Heart right ventricle (tissue), 16 donors: ENCODE data around the gene CASQ1. TPM values are rescaled to one million over a fixed set of nuclear protein-coding genes. Genes with fewer than 3 reads are reported as not detected.

Experiments
- ATAC-seq, 8 donors: fragments of 200-7000 bp; cut with Tn5 transposase; one replicate each; pipeline ENCODE4 v1.9.1; 2020; ENCODE audit warnings: mild to moderate bottlenecking in 8 of 8, moderate library complexity in 8 of 8, moderate number of reproducible peaks in 1 of 8
- DNase-seq, 2 donors: peaks; one replicate each; pipeline ENCODE4 v3.0.0-alpha.2; 2020
- H3K27ac ChIP-seq, 10 donors: fragments of 200-600 bp; sonication (generic) in 2 of 10; one replicate each; pipeline versions ENCODE4 v1.5.0 to v1.8.0; 2020 to 2022; ENCODE audit warnings: mild to moderate bottlenecking in 3 of 10
- H3K27me3 ChIP-seq, 7 donors: fragments of 200-600 bp; one replicate each; pipeline ENCODE4 v1.8.0; 2021 to 2022; ENCODE audit warnings: mild to moderate bottlenecking in 2 of 7
- H3K36me3 ChIP-seq, 9 donors: fragments of 200-600 bp; sonication (generic) in 1 of 9; one replicate each; pipeline versions ENCODE4 v1.5.0 to v1.8.0; 2020 to 2022; ENCODE audit warnings: mild to moderate bottlenecking in 2 of 9
- H3K4me1 ChIP-seq, 9 donors: fragments of 200-600 bp; sonication (generic) in 1 of 9; one replicate each; pipeline versions ENCODE4 v1.5.0 to v1.8.0; 2020 to 2022; ENCODE audit warnings: mild to moderate bottlenecking in 4 of 9
- H3K4me3 ChIP-seq, 10 donors: fragments of 200-600 bp; sonication (generic) in 2 of 10; one replicate each; pipeline versions ENCODE4 v1.5.0 to v1.8.0; 2020 to 2022; ENCODE audit warnings: mild to moderate bottlenecking in 7 of 10, moderate library complexity in 2 of 10
- H3K9me3 ChIP-seq, 11 donors: fragments of 200-600 bp in 10 of 11; sonication (generic) in 2 of 11; one replicate each; pipeline versions ENCODE4 v1.5.0 to v1.8.0; 2013 to 2022; ENCODE audit warnings: mild to moderate bottlenecking in 2 of 11, control low read depth in 1 of 11, moderate library complexity in 1 of 11
- CTCF ChIP-seq, 9 donors: fragments of 200-600 bp; sonication (generic) in 2 of 9; IDR thresholded peaks; one replicate each; pipeline versions ENCODE4 v1.5.0 to v1.8.0; 2021 to 2022; ENCODE audit warnings: antibody characterized with exemption in 9 of 9, mild to moderate bottlenecking in 5 of 9, moderate library complexity in 1 of 9
- WGBS, 2 donors: extraction: QIAGEN DNeasy Blood & Tissue Kit; methylation state at CpG; one replicate each; pipeline ENCODE4 v1.1.7; 2013; ENCODE audit warnings: inconsistent platforms in 1 of 2; 5-methylcytosine and 5-hydroxymethylcytosine counted together
- intact Hi-C, 10 donors: fragments of 100-400 bp; cut with DNase I; formaldehyde crosslinking; loops; one replicate each; pipeline versions ENCODE4 v1.11.1 to v1.14.2; 2022
- polyA plus RNA-seq, 2 donors: library from polyadenylated mRNA; stranded (reverse); fragments of 200-250 nt; gene quantifications; one replicate each; pipeline ENCODE4 v1.2.3, GENCODE V29; 2013
- total RNA-seq, 10 donors: library from RNA; stranded (reverse); fragmentation: NEBNext Ultra II Directional in 3 of 10; extraction: Animal tissue kit (Norgen Biotek cat#: 25700) in 3 of 10; gene quantifications; one replicate each; pipeline versions ENCODE4 v1.2.1 to v1.2.4, GENCODE V29; 2021 to 2023
- donor health status: Arrhythmogenic right ventricular cardiomyopathy.
- donor health status: ischemic (EF 13 %, LVEDD 7.1; RV severe dilation, severe dysfunction).
- donor health status: healthy with polysubstance abuse.
- donor health status: DM: no; HTN: yes; CAD: no.
- donor health status: DM: no; HTN: no; CAD: no.
- donor health status: ischemic (EF 25% LVEDD 6.9; RV normal size, moderate dysfunction).
- donor health status: ischemic (EF 25% LVEDD 5.7; RV mildly dilated, moderate dysfunction).
- donor health status: healthy.
- donor health status: DM: yes; HTN: yes; CAD: no.
- donor health status: Ischemic cardiomyopathy.
- donor health status: ischemic (EF 35%, LVEDD 5.7; RV mildly dilated, moderate dysfunction).
- donor health status: nonischemic (EF 11% LVEDD 7.7; RV severe dilation, severe dysfunction).
- donor health status: DM: yes; HTN: yes; CAD: no.
- donor health status: PGD.
- donor health status: ischemic (EF 29% LVEDD 5.4; RV normal size, mild dysfunction).
- donor health status: nonischemic (EF 23%, LVEDD 6.1; RV moderate dilation, normal function).

Gene CASQ1
- total and polyA plus RNA-seq, 12 donors: 17.5 to 68.9 (median 41.6) TPM

DNA sequence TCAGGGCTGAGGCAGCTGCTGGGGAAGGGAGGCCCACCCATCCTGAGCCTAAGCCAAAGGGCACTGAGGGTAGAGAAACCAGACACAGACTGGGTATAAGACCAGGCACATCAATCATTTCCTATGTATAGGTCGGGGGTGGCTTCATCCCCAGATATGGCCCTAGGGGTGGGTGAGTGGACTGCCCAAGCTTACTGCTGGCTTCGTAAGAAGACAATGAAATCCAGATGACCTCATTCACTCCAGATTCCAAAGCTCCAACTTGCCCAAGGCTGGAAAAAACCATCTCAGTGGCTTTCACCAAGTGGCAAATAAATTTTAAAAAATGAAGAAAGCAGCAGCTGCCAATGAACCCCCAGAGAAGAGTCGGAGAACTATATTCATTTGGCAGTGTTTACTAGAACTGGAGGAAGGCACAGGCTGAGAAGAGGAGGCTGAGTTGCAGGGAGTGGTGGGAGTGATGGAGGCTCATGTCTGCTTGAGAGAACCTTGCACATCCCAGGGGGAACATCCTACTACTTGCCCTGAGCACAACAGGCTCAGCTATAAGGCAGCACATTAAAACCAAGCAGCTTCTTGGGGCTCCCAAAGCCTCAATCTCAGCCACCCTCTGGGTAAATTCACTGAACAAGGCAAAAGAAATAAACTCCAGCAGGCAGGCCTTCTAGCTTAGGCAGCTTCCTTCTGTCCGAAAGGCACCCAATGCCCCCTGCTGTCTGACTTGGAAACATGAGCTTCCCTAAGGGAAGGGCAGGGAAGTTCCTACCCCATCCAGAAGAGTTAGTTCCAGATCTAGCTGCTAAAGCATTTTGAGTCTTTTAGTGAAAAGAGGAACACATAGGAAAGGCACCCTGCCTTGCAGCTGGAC lies 28.9 kb downstream of the CASQ1 start:
- TF ChIP-seq CTCF (IDR thresholded peaks at IDR 0.05): peak; percentile 31 to 82 (median 73)
- intact Hi-C loops: loop anchor here in 6 of 10 donors (1.0 to 10.0 kb wide), 6 partner anchors 24 to 119 kb away; no protein-coding TSS in a partner anchor
- H3K27ac ChIP-seq: peak overlapping the region in 9 of 10 donors; percentile 40 to 80 (median 66)
- DNase-seq (peak in 1 of 2 donors; percentile 69), ATAC-seq (peak; percentile 71 to 90 (median 87))
- no peaks in the 10 kb centered on the region for H3K27me3 ChIP-seq
- peaks cover 3 to 100% (median 73%) of the 10 kb centered on the region in 9 donors for H3K36me3 ChIP-seq
- H3K9me3 ChIP-seq: no peaks in the 10 kb centered on the region
- H3K4me3 ChIP-seq: no peak overlapping the region
- 37 to 42% methylated on average over 4 of the region's 4 CpGs for WGBS, 2 donors
- H3K4me1 ChIP-seq: peaks cover 4 to 54% (median 47%) of the 10 kb centered on the region in 9 donors

GRCh38 chr1:160220301-160220700 lies 29.9 kb downstream of the CASQ1 start:
- DNase-seq (no peak), ATAC-seq (no peak)
- H3K27ac ChIP-seq: peak overlapping the region in 6 of 10 donors; percentile 40 to 80 (median 68)
- H3K36me3 ChIP-seq: peaks cover 6 to 100% (median 77%) of the 10 kb centered on the region in 9 donors
- WGBS, 2 donors: 55 to 78% methylated on average over 2 of the region's 2 CpGs
- intact Hi-C loops: no loop called here
- H3K9me3 ChIP-seq: no peaks in the 10 kb centered on the region
- H3K4me3 ChIP-seq: no peak overlapping the region
- peaks cover 4 to 52% (median 47%) of the 10 kb centered on the region in 9 donors for H3K4me1 ChIP-seq
- no peak for TF ChIP-seq CTCF (IDR thresholded peaks at IDR 0.05)
- H3K27me3 ChIP-seq: no peaks in the 10 kb centered on the region

- DNase-seq (no peak), ATAC-seq (no peak)
- H3K27ac ChIP-seq: peak overlapping the region in 1 of 10 donors; percentile 80
- no peaks in the 10 kb centered on the region for H3K27me3 ChIP-seq
- intact Hi-C loops: no loop called here
- no peak overlapping the region for H3K4me3 ChIP-seq
- TF ChIP-seq CTCF (IDR thresholded peaks at IDR 0.05): no peak
- peaks cover 4 to 51% (median 42%) of the 10 kb centered on the region in 9 donors for H3K4me1 ChIP-seq
- H3K36me3 ChIP-seq: peaks cover 6 to 100% (median 80%) of the 10 kb centered on the region in 9 donors
- no peaks in the 10 kb centered on the region for H3K9me3 ChIP-seq
These were observed 30.7 kb downstream of the CASQ1 start for GRCh38 chr1:160221089-160221488.

- Histone ChIP-seq H3K27ac (no peak overlapping the region), H3K4me3 (no peak overlapping the region), H3K27me3 (no peaks in the 10 kb centered on the region), H3K4me1 (peaks cover 4 to 46% (median 29%) of the 10 kb centered on the region in 9 donors), H3K9me3 (no peaks in the 10 kb centered on the region), H3K36me3 (peaks cover 6 to 100% (median 79%) of the 10 kb centered on the region in 9 donors)
- DNase-seq (no peak), ATAC-seq (no peak)
- TF ChIP-seq CTCF (IDR thresholded peaks at IDR 0.05): no peak
- 83 to 92% methylated on average over 3 of the region's 3 CpGs for WGBS, 2 donors
- intact Hi-C loops: no loop called here
These were observed 32.2 kb downstream of the CASQ1 start for GRCh38 chr1:160222546-160222945.
